Transverse colon (tissue), 4 donors: ENCODE measurements around the gene NFKB1. TPM values are rescaled to one million over a fixed set of nuclear protein-coding genes. Genes with fewer than 3 reads are reported as not detected.

Source experiments
- DNase-seq: peaks from one replicate; pipeline ENCODE4 v3.0.0-alpha.2; 2019
- H3K27ac ChIP-seq, 4 donors: fragments of 200-600 bp; sonication (generic); 2 replicates each; pipeline ENCODE4 v1.5.1; 2016 to 2018; ENCODE audit warnings: inconsistent platforms in 4 of 4
- H3K27me3 ChIP-seq: fragments of 200-600 bp; sonication (generic); 2 replicates; pipeline ENCODE4 v1.5.1; 2017; ENCODE audit warnings: inconsistent platforms
- H3K36me3 ChIP-seq, 4 donors: fragments of 200-600 bp; sonication (generic); 2 replicates each; pipeline ENCODE4 v1.5.1; 2017 to 2019; ENCODE audit warnings: inconsistent platforms in 4 of 4
- H3K4me1 ChIP-seq, 4 donors: fragments of 200-600 bp; sonication (generic); 2 replicates each; pipeline ENCODE4 v1.5.1; 2017 to 2020; ENCODE audit warnings: inconsistent platforms in 4 of 4
- H3K4me3 ChIP-seq, 4 donors: fragments of 200-600 bp; sonication (generic); 1 replicate in 1 of 4; 2 replicates in 3 of 4; pipeline versions ENCODE4 v1.5.1 to v1.6.1; 2017 to 2019; ENCODE audit warnings: inconsistent platforms in 4 of 4
- H3K9me3 ChIP-seq, 2 donors: fragments of 200-600 bp; sonication (generic); 2 replicates each; pipeline ENCODE4 v1.5.1; 2017 to 2019; ENCODE audit warnings: inconsistent platforms in 2 of 2
- EP300 ChIP-seq: sonication (generic); formaldehyde crosslinking; IDR thresholded peaks from one replicate; pipeline ENCODE4 v1.6.1; 2017; ENCODE audit warnings: antibody characterized with exemption, low read depth
- POLR2A ChIP-seq: fragments of 450-650 bp; IDR thresholded peaks from one replicate; pipeline ENCODE4 v1.6.1; 2016; ENCODE audit warnings: antibody characterized with exemption, mild to moderate bottlenecking, moderate library complexity
- POLR2AphosphoS5 ChIP-seq, 3 donors: sonication (generic); formaldehyde crosslinking; IDR thresholded peaks; one replicate each; pipeline ENCODE4 v1.6.1; 2016; ENCODE audit warnings: antibody characterized with exemption in 3 of 3
- WGBS, 2 donors: methylation state at CpG; one replicate each; pipeline ENCODE4 v1.1.5; 2018; ENCODE audit warnings: low coverage in 1 of 2; 5-methylcytosine and 5-hydroxymethylcytosine counted together
- in situ Hi-C, 4 donors: fragments of 200-750 bp; cut with MboI; loops; one replicate each; pipeline versions ENCODE4 v1.15.0 to v1.15.1; 2017; ENCODE audit warnings: low sequenced_read_pairs in 3 of 4, low pct_ligation_motif_present in 1 of 4, low pct_unique_long_range_greater_than_20kb in 1 of 4
- intact Hi-C: fragments of 100-400 bp; cut with DNase I; formaldehyde crosslinking; loops from one replicate; pipeline ENCODE4 v1.15.1; 2023; ENCODE audit warnings: low total_unique reads
- total RNA-seq, 4 donors: library from RNA; depleted of rRNA; stranded (reverse); fragments of >200 nt; gene quantifications; one replicate each; pipeline ENCODE4 v1.1.0, GENCODE V29; 2016
- TF ChIP-seq, protein P1 (sequence below), 5 experiments: fragments of 200-600 bp in 3 of 5; fragments of 450-650 bp in 2 of 5; sonication (generic) in 3 of 5; IDR thresholded peaks; 1 replicate in 2 of 5; 2 replicates in 3 of 5; pipeline ENCODE4 v1.5.1; 2016 to 2017; ENCODE audit warnings: antibody characterized with exemption in 5 of 5, inconsistent platforms in 3 of 5, mild to moderate bottlenecking in 2 of 5, moderate library complexity in 1 of 5

NFKB1 gene
- total RNA-seq, 4 donors from 2014 or later: 20.9 to 35.8 (median 25.2) TPM

DNA sequence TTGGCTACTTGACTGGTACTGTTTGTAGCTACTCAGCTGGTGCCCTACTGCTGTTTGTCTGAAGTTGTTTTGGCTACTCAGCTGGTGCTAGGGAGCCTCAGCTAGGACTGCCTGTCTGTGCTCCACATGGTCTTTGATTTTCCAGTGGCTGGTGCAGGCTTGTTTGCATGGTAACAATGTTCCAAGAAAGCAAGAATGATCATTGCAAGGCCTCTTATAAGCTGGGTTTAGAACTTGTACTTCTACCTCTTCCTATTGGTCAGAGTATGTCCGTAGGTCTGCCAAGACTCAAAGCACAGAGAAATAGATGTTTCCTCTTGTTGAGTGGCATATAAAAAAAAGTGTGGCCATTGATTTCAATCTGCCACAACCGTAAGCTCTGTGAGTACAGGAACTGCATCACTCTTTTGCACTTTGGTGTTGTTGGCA is 17.6 kb downstream of the NFKB1 start:
- no peaks in the 10 kb centered on the region for H3K27me3 ChIP-seq
- peaks cover 0 to 27% (median 8%) of the 10 kb centered on the region in 4 donors for H3K4me1 ChIP-seq
- in situ Hi-C loops: no loop called here
- H3K27ac ChIP-seq: no peak overlapping the region
- H3K4me3 ChIP-seq: no peak overlapping the region
- TF ChIP-seq POLR2AphosphoS5 (IDR thresholded peaks at IDR 0.05) (no peak), POLR2A (no peak)
- TF ChIP-seq, protein P1, sequence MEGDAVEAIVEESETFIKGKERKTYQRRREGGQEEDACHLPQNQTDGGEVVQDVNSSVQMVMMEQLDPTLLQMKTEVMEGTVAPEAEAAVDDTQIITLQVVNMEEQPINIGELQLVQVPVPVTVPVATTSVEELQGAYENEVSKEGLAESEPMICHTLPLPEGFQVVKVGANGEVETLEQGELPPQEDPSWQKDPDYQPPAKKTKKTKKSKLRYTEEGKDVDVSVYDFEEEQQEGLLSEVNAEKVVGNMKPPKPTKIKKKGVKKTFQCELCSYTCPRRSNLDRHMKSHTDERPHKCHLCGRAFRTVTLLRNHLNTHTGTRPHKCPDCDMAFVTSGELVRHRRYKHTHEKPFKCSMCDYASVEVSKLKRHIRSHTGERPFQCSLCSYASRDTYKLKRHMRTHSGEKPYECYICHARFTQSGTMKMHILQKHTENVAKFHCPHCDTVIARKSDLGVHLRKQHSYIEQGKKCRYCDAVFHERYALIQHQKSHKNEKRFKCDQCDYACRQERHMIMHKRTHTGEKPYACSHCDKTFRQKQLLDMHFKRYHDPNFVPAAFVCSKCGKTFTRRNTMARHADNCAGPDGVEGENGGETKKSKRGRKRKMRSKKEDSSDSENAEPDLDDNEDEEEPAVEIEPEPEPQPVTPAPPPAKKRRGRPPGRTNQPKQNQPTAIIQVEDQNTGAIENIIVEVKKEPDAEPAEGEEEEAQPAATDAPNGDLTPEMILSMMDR (IDR thresholded peaks at IDR 0.05): no peak
- no peak for DNase-seq
- intact Hi-C loops: no loop called here
- 78 to 84% methylated on average over 2 of the region's 2 CpGs for WGBS, 2 donors
- peaks cover 0 to 8% of the 10 kb centered on the region in 2 donors for H3K9me3 ChIP-seq
- no peaks in the 10 kb centered on the region for H3K36me3 ChIP-seq

DNA sequence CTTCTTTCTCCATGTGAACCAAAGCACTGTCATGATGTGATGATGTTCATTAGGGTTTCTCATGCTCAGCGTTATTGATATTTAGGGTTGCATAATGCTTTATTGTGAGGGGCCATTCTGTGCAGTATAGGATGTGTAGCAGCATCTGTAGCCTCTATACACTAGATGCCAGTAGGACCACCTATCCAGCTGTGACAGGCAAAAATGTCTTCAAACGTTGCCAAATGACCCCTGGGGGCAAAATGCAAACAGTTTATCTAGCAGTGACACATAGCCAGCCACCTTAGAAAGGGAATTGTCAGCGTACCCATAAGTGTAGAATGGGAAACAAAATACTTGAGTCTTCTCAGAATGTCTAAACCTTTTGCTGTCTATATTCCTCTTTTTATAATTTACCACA is 18.8 kb downstream of the NFKB1 start:
- WGBS, 2 donors: 76 to 100% methylated on average over 2 to 3 of the region's 3 CpGs
- in situ Hi-C loops (no loop called here), intact Hi-C loops (no loop called here)

DNA sequence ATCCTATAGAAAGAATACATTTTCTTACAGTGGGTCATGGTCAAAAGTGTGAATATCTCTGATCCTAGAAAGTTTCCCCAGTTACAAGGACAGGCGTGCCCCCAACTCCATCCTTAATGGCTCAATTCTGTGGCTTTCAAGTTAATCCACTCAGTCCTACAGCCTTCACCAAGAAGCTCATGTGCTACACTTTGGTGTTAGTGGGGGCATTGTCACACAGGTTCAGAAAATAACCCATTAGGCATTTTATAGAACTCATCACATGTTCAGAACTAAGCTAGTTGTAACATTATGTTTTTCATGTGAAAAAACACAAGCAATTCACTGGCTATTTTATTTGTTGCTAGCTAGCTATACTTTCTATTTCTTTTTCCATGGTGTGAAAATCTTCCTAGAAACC is 20.4 kb downstream of the NFKB1 start:
- no peak for DNase-seq
- H3K4me3 ChIP-seq: no peak overlapping the region
- peaks cover 0 to 31% (median 8%) of the 10 kb centered on the region in 4 donors for H3K4me1 ChIP-seq
- intact Hi-C loops: no loop called here
- H3K9me3 ChIP-seq: no peaks in the 10 kb centered on the region
- TF ChIP-seq EP300: no peak
- no peak for TF ChIP-seq POLR2AphosphoS5 (IDR thresholded peaks at IDR 0.05)
- no peak for TF ChIP-seq POLR2A
- TF ChIP-seq, protein P1 (IDR thresholded peaks at IDR 0.05): no peak
- WGBS, 2 donors: 95 to 100% methylated on average over 1 of the region's 1 CpG
- H3K36me3 ChIP-seq: no peaks in the 10 kb centered on the region
- H3K27ac ChIP-seq: no peak overlapping the region
- in situ Hi-C loops: no loop called here
- H3K27me3 ChIP-seq: no peaks in the 10 kb centered on the region

More for the DNA sequence above, 18.8 kb downstream of the NFKB1 start:
- Histone ChIP-seq H3K36me3 (no peaks in the 10 kb centered on the region), H3K27ac (no peak overlapping the region), H3K27me3 (no peaks in the 10 kb centered on the region), H3K4me1 (peaks cover 0 to 29% (median 8%) of the 10 kb centered on the region in 4 donors), H3K4me3 (no peak overlapping the region), H3K9me3 (peaks cover 0 to 8% of the 10 kb centered on the region in 2 donors)
- TF ChIP-seq EP300: no peak
- TF ChIP-seq POLR2AphosphoS5 (IDR thresholded peaks at IDR 0.05): no peak
- TF ChIP-seq, protein P1 (IDR thresholded peaks at IDR 0.05): no peak
- no peak for TF ChIP-seq POLR2A
- DNase-seq: no peak

DNA sequence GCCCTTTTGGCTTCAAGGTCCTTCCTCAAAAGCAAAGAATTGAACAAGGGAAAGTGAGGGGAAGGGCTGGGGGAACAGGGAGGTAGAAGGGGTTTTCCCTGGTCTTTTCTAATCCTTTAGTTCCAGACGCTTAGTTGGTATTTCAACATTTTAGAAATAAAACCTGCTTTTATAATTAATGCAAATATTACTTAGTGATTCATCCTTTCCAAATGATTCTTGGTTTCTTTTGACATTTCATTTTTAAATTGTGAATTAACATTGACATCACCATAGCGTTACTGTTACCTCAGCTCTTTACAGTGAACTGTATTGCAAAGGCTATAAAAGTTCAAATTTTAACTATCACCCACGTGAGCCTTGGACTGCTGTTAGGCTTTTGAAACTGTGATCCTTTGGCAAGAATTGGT is 20.9 kb downstream of the NFKB1 start:
- intact Hi-C loops (no loop called here), in situ Hi-C loops (no loop called here)
- no peaks in the 10 kb centered on the region for H3K27me3 ChIP-seq
- H3K36me3 ChIP-seq: no peaks in the 10 kb centered on the region
- TF ChIP-seq EP300 (no peak), POLR2A (no peak), POLR2AphosphoS5 (IDR thresholded peaks at IDR 0.05) (no peak)
- TF ChIP-seq, protein P1 (IDR thresholded peaks at IDR 0.05): no peak
- H3K4me3 ChIP-seq: no peak overlapping the region
- 35 to 45% methylated on average over 3 of the region's 3 CpGs for WGBS, 2 donors
- H3K27ac ChIP-seq: no peak overlapping the region
- no peak for DNase-seq
- peaks cover 0 to 31% (median 8%) of the 10 kb centered on the region in 4 donors for H3K4me1 ChIP-seq
- H3K9me3 ChIP-seq: no peaks in the 10 kb centered on the region
